Dendritic cell treated with granulocyte-macrophage colony-stimulating factor and Interleukin-4, amounts not matched to agents 40 ng/mL and 50 ng/mL, for 4 days (primary cell): ENCODE measurements around the gene NDUFB8.

Experiments
- H3K27ac Mint-ChIP-seq: one replicate; pipeline ENCODE4 v1.8.0; 2022; ENCODE audit warnings: mild to moderate bottlenecking, mixed read lengths
- H3K27me3 Mint-ChIP-seq: one replicate; pipeline ENCODE4 v1.8.0; 2022; ENCODE audit warnings: mild to moderate bottlenecking, mixed read lengths
- H3K36me3 Mint-ChIP-seq: one replicate; pipeline ENCODE4 v1.8.0; 2022; ENCODE audit warnings: low read depth, mixed read lengths
- H3K4me1 Mint-ChIP-seq: one replicate; pipeline ENCODE4 v1.8.0; 2022; ENCODE audit warnings: low read depth, mixed read lengths
- H3K4me3 Mint-ChIP-seq: one replicate; pipeline ENCODE4 v1.8.0; 2022; ENCODE audit warnings: mild to moderate bottlenecking, moderate library complexity, mixed read lengths
- H3K9me3 Mint-ChIP-seq: one replicate; pipeline ENCODE4 v1.8.0; 2022; ENCODE audit warnings: mixed read lengths
- intact Hi-C: fragments of 100-400 bp; cut with micrococcal nuclease; formaldehyde crosslinking; loops from one replicate; pipeline ENCODE4 v1.15.0; 2022

Gene NDUFB8

GRCh38 chr10:100508266-100508665 is 21.4 kb downstream of the NDUFB8 start:
- Mint-ChIP-seq H3K4me1 (peaks cover 9% of the 10 kb centered on the region), H3K36me3 (peaks cover 62% of the 10 kb centered on the region), H3K4me3 (no peak overlapping the region)

GRCh38 chr10:100507357-100507732 is 22.3 kb downstream of the NDUFB8 start:
- no peaks in the 10 kb centered on the region for H3K9me3 Mint-ChIP-seq
- intact Hi-C loops, result no loop called here
- no peak overlapping the region for H3K4me3 Mint-ChIP-seq
- H3K27ac Mint-ChIP-seq, result no peak overlapping the region
- no peaks in the 10 kb centered on the region for H3K27me3 Mint-ChIP-seq
- peaks cover 9% of the 10 kb centered on the region for H3K4me1 Mint-ChIP-seq
- peaks cover 71% of the 10 kb centered on the region for H3K36me3 Mint-ChIP-seq

More at GRCh38 chr10:100508266-100508665, 21.4 kb downstream of the NDUFB8 start:
- Mint-ChIP-seq H3K9me3 (no peaks in the 10 kb centered on the region), H3K27me3 (no peaks in the 10 kb centered on the region), H3K27ac (no peak overlapping the region)
- intact Hi-C loops, result loop anchor here (1.0 to 2.0 kb wide), 2 partner anchors 74 to 169 kb away; no protein-coding TSS in a partner anchor

- no peaks in the 10 kb centered on the region for H3K9me3 Mint-ChIP-seq
- H3K27ac Mint-ChIP-seq, result no peak overlapping the region
- H3K36me3 Mint-ChIP-seq, result peaks cover 77% of the 10 kb centered on the region
- no peak overlapping the region for H3K4me3 Mint-ChIP-seq
- intact Hi-C loops, result no loop called here
- no peaks in the 10 kb centered on the region for H3K27me3 Mint-ChIP-seq
- H3K4me1 Mint-ChIP-seq, result peaks cover 9% of the 10 kb centered on the region
Measured at GRCh38 chr10:100506596-100507356, 22.9 kb downstream of the NDUFB8 start.

- Mint-ChIP-seq H3K4me1 (no peaks in the 10 kb centered on the region), H3K4me3 (no peak overlapping the region), H3K9me3 (no peaks in the 10 kb centered on the region), H3K27ac (no peak overlapping the region), H3K27me3 (no peaks in the 10 kb centered on the region), H3K36me3 (peaks cover 85% of the 10 kb centered on the region)
- intact Hi-C loops, result no loop called here
Measured at GRCh38 chr10:100505164-100505563, 24.5 kb downstream of the NDUFB8 start.

GRCh38 chr10:100504096-100504495 is 25.6 kb downstream of the NDUFB8 start:
- Mint-ChIP-seq H3K4me3 (no peak overlapping the region), H3K27me3 (no peaks in the 10 kb centered on the region), H3K36me3 (peaks cover 93% of the 10 kb centered on the region), H3K27ac (no peak overlapping the region), H3K4me1 (no peaks in the 10 kb centered on the region), H3K9me3 (no peaks in the 10 kb centered on the region)
- intact Hi-C loops, result no loop called here

- H3K4me1 Mint-ChIP-seq, result no peaks in the 10 kb centered on the region
- no peaks in the 10 kb centered on the region for H3K9me3 Mint-ChIP-seq
- peaks cover 93% of the 10 kb centered on the region for H3K36me3 Mint-ChIP-seq
- no peak overlapping the region for H3K4me3 Mint-ChIP-seq
- no peaks in the 10 kb centered on the region for H3K27me3 Mint-ChIP-seq
- H3K27ac Mint-ChIP-seq, result no peak overlapping the region
- intact Hi-C loops, result no loop called here
Measured at GRCh38 chr10:100502926-100503494, 26.7 kb downstream of the NDUFB8 start.

- no peaks in the 10 kb centered on the region for H3K4me1 Mint-ChIP-seq
- no peaks in the 10 kb centered on the region for H3K9me3 Mint-ChIP-seq
- H3K4me3 Mint-ChIP-seq, result no peak overlapping the region
- intact Hi-C loops, result no loop called here
- no peaks in the 10 kb centered on the region for H3K27me3 Mint-ChIP-seq
- H3K36me3 Mint-ChIP-seq, result peaks cover 93% of the 10 kb centered on the region
- no peak overlapping the region for H3K27ac Mint-ChIP-seq
Measured at GRCh38 chr10:100501423-100501822, 28.2 kb downstream of the NDUFB8 start.

GRCh38 chr10:100498059-100498458 is 31.6 kb downstream of the NDUFB8 start:
- Mint-ChIP-seq H3K9me3 (no peaks in the 10 kb centered on the region), H3K36me3 (peaks cover 100% of the 10 kb centered on the region), H3K27ac (no peak overlapping the region), H3K4me1 (no peaks in the 10 kb centered on the region), H3K4me3 (no peak overlapping the region), H3K27me3 (no peaks in the 10 kb centered on the region)
- intact Hi-C loops, result no loop called here

GRCh38 chr10:100496567-100496966 is 33.1 kb downstream of the NDUFB8 start:
- no peaks in the 10 kb centered on the region for H3K27me3 Mint-ChIP-seq
- intact Hi-C loops, result no loop called here
- H3K36me3 Mint-ChIP-seq, result peaks cover 87% of the 10 kb centered on the region
- no peak overlapping the region for H3K27ac Mint-ChIP-seq
- H3K4me3 Mint-ChIP-seq, result no peak overlapping the region
- H3K9me3 Mint-ChIP-seq, result no peaks in the 10 kb centered on the region
- no peaks in the 10 kb centered on the region for H3K4me1 Mint-ChIP-seq

GRCh38 chr10:100490531-100490930 is 39.1 kb downstream of the NDUFB8 start:
- no peak overlapping the region for H3K4me3 Mint-ChIP-seq
- H3K4me1 Mint-ChIP-seq, result peaks cover 16% of the 10 kb centered on the region
- intact Hi-C loops, result no loop called here
- no peaks in the 10 kb centered on the region for H3K9me3 Mint-ChIP-seq
- H3K27ac Mint-ChIP-seq, result no peak overlapping the region
- H3K27me3 Mint-ChIP-seq, result no peaks in the 10 kb centered on the region
- H3K36me3 Mint-ChIP-seq, result peaks cover 76% of the 10 kb centered on the region

- Mint-ChIP-seq H3K9me3 (no peaks in the 10 kb centered on the region), H3K27ac (no peak overlapping the region), H3K27me3 (peaks cover 2% of the 10 kb centered on the region), H3K36me3 (peaks cover 68% of the 10 kb centered on the region), H3K4me3 (no peak overlapping the region), H3K4me1 (peaks cover 16% of the 10 kb centered on the region)
- intact Hi-C loops, result no loop called here
Measured at GRCh38 chr10:100489396-100489795, 40.3 kb downstream of the NDUFB8 start.

GRCh38 chr10:100487529-100487928 is 42.1 kb downstream of the NDUFB8 start:
- peaks cover 17% of the 10 kb centered on the region for H3K27me3 Mint-ChIP-seq
- H3K4me1 Mint-ChIP-seq, result peaks cover 29% of the 10 kb centered on the region
- peaks cover 53% of the 10 kb centered on the region for H3K36me3 Mint-ChIP-seq
- H3K9me3 Mint-ChIP-seq, result no peaks in the 10 kb centered on the region
- intact Hi-C loops, result no loop called here
- no peak overlapping the region for H3K27ac Mint-ChIP-seq
- H3K4me3 Mint-ChIP-seq, result no peak overlapping the region

GRCh38 chr10:100485801-100486495 is 43.7 kb downstream of the NDUFB8 start:
- intact Hi-C loops, result no loop called here
- Mint-ChIP-seq H3K4me1 (peaks cover 41% of the 10 kb centered on the region), H3K4me3 (no peak overlapping the region), H3K36me3 (peaks cover 52% of the 10 kb centered on the region), H3K27me3 (peaks cover 29% of the 10 kb centered on the region), H3K9me3 (no peaks in the 10 kb centered on the region), H3K27ac (no peak overlapping the region)

- no peak overlapping the region for H3K27ac Mint-ChIP-seq
- intact Hi-C loops, result no loop called here
- H3K4me1 Mint-ChIP-seq, result peaks cover 41% of the 10 kb centered on the region
- H3K36me3 Mint-ChIP-seq, result peaks cover 47% of the 10 kb centered on the region
- no peaks in the 10 kb centered on the region for H3K9me3 Mint-ChIP-seq
- H3K4me3 Mint-ChIP-seq, result no peak overlapping the region
- peaks cover 35% of the 10 kb centered on the region for H3K27me3 Mint-ChIP-seq
Measured at GRCh38 chr10:100485366-100485765, 44.3 kb downstream of the NDUFB8 start.
